Karpas-422 (cell line): ENCODE data around the gene SELL. TPM values are rescaled to one million over a fixed set of nuclear protein-coding genes. Genes with fewer than 3 reads are reported as not detected.

Source experiments
- DNase-seq: peaks from one replicate; pipeline ENCODE4 v3.0.0-alpha.2; 2015
- H2AFZ ChIP-seq: fragments of 200-600 bp; sonication (generic); 2 replicates; pipeline ENCODE4 v1.6.1; 2014; ENCODE audit warnings: antibody characterized with exemption, low read length, mixed read lengths
- H3K27ac ChIP-seq: fragments of 200-600 bp; sonication (generic); 2 replicates; pipeline ENCODE4 v1.5.1; 2014; ENCODE audit warnings: mild to moderate bottlenecking, low read length, moderate library complexity
- H3K27me3 ChIP-seq: fragments of 200-600 bp; sonication (generic); 2 replicates; pipeline ENCODE4 v1.6.1; 2014; ENCODE audit warnings: low read length, mixed read lengths
- H3K36me3 ChIP-seq: fragments of 200-600 bp; sonication (generic); 2 replicates; pipeline ENCODE4 v1.6.1; 2014; ENCODE audit warnings: low read length, mixed read lengths; ENCODE audit not compliant: insufficient read depth
- H3K4me1 ChIP-seq: fragments of 200-600 bp; sonication (generic); 2 replicates; pipeline ENCODE4 v1.6.1; 2014; ENCODE audit warnings: mild to moderate bottlenecking, low read length, mixed read lengths
- H3K4me2 ChIP-seq: fragments of 200-600 bp; sonication (generic); 2 replicates; pipeline ENCODE4 v1.6.1; 2014; ENCODE audit warnings: low read length, low read depth, mild to moderate bottlenecking; ENCODE audit not compliant: poor library complexity, severe bottlenecking
- H3K4me3 ChIP-seq: fragments of 200-600 bp; sonication (generic); 2 replicates; pipeline ENCODE4 v1.5.1; 2014; ENCODE audit warnings: mild to moderate bottlenecking, antibody characterized with exemption, low read length, mixed read lengths
- H3K79me2 ChIP-seq: fragments of 200-600 bp; sonication (generic); 2 replicates; pipeline ENCODE4 v1.6.1; 2014; ENCODE audit warnings: mild to moderate bottlenecking, low read length, mixed read lengths
- H3K9ac ChIP-seq: fragments of 200-600 bp; sonication (generic); 2 replicates; pipeline ENCODE4 v1.6.0; 2014; ENCODE audit warnings: low read length
- H3K9me2 ChIP-seq: fragments of 200-600 bp; sonication (generic), shearing (Covaris generic); replicated peaks from 2 replicates; pipeline ENCODE4 v1.6.0; 2014; ENCODE audit warnings: mild to moderate bottlenecking, low read length, moderate library complexity; ENCODE audit not compliant: insufficient read depth
- H3K9me3 ChIP-seq: fragments of 300-700, 200-600 bp; sonication (generic); 2 replicates; pipeline ENCODE4 v1.6.1; 2014; ENCODE audit warnings: low read length, mixed read lengths
- H4K20me1 ChIP-seq: fragments of 200-600 bp; sonication (generic); 2 replicates; pipeline ENCODE4 v1.6.1; 2014; ENCODE audit warnings: mild to moderate bottlenecking, antibody characterized with exemption, low read length, low read depth; ENCODE audit not compliant: insufficient read depth
- total RNA-seq: library from RNA; depleted of rRNA; stranded (reverse); fragments of >200 nt; shearing (Covaris generic); gene quantifications from 2 replicates; pipeline ENCODE4 v1.2.3, GENCODE V29; 2014; ENCODE audit warnings: low replicate concordance; rRNA removed

Gene SELL
- total RNA-seq, result not detected in 2 replicates

- peak; percentile 84 for DNase-seq
- no peak within 1 kb of the TSS for H3K4me2 ChIP-seq
- no peak within 1 kb of the TSS for H3K4me3 ChIP-seq
- H3K79me2 ChIP-seq, result no peaks in the 10 kb centered on the region
- H3K9me2 ChIP-seq, result no peaks in the 10 kb centered on the region
- H3K27me3 ChIP-seq, result no peaks in the 10 kb centered on the region
- H3K27ac ChIP-seq, result no peak within 1 kb of the TSS
- no peaks in the 10 kb centered on the region for H4K20me1 ChIP-seq
- no peak within 1 kb of the TSS for H3K9ac ChIP-seq
- H3K9me3 ChIP-seq, result no peaks in the 10 kb centered on the region
- no peak within 1 kb of the TSS for H2AFZ ChIP-seq
- no peaks in the 10 kb centered on the region for H3K4me1 ChIP-seq
- H3K36me3 ChIP-seq, result no peaks in the 10 kb centered on the region
Measured at GRCh38 chr1:169711469-169712308, at the start of gene SELL. Gene SELL (minus strand): TSS chr1:169711620. CDS start chr1:169711498, 122 bp downstream.

- no peaks in the 10 kb centered on the region for H3K27me3 ChIP-seq
- H3K79me2 ChIP-seq, result no peaks in the 10 kb centered on the region
- H3K4me2 ChIP-seq, result no peak overlapping the region
- H3K4me3 ChIP-seq, result no peak overlapping the region
- no peaks in the 10 kb centered on the region for H3K36me3 ChIP-seq
- H2AFZ ChIP-seq, result no peak overlapping the region
- no peaks in the 10 kb centered on the region for H3K4me1 ChIP-seq
- no peaks in the 10 kb centered on the region for H4K20me1 ChIP-seq
- H3K9ac ChIP-seq, result no peak overlapping the region
- no peak overlapping the region for H3K27ac ChIP-seq
- DNase-seq, result no peak
- no peaks in the 10 kb centered on the region for H3K9me2 ChIP-seq
- no peaks in the 10 kb centered on the region for H3K9me3 ChIP-seq
Measured at GRCh38 chr1:169759038-169759437, 47.6 kb upstream of the SELL start.

- no peaks in the 10 kb centered on the region for H4K20me1 ChIP-seq
- no peaks in the 10 kb centered on the region for H3K27me3 ChIP-seq
- H3K9ac ChIP-seq, result no peak overlapping the region
- no peaks in the 10 kb centered on the region for H3K4me1 ChIP-seq
- H3K9me3 ChIP-seq, result no peaks in the 10 kb centered on the region
- H3K79me2 ChIP-seq, result no peaks in the 10 kb centered on the region
- H2AFZ ChIP-seq, result no peak overlapping the region
- no peaks in the 10 kb centered on the region for H3K36me3 ChIP-seq
- H3K9me2 ChIP-seq, result no peaks in the 10 kb centered on the region
- no peak overlapping the region for H3K4me3 ChIP-seq
- H3K4me2 ChIP-seq, result no peak overlapping the region
- H3K27ac ChIP-seq, result no peak overlapping the region
- no peak for DNase-seq
Measured at GRCh38 chr1:169753549-169753948, 42.1 kb upstream of the SELL start.

- Histone ChIP-seq H3K36me3 (no peaks in the 10 kb centered on the region), H3K4me3 (no peak overlapping the region), H3K27ac (no peak overlapping the region), H4K20me1 (no peaks in the 10 kb centered on the region), H3K9ac (no peak overlapping the region), H3K9me2 (no peaks in the 10 kb centered on the region), H3K79me2 (no peaks in the 10 kb centered on the region), H2AFZ (no peak overlapping the region), H3K4me1 (no peaks in the 10 kb centered on the region), H3K9me3 (no peaks in the 10 kb centered on the region), H3K27me3 (no peaks in the 10 kb centered on the region), H3K4me2 (no peak overlapping the region)
- no peak for DNase-seq
Measured at GRCh38 chr1:169750041-169750440, 38.6 kb upstream of the SELL start.

GRCh38 chr1:169746550-169746949 lies 35.1 kb upstream of the SELL start:
- Histone ChIP-seq H3K79me2 (no peaks in the 10 kb centered on the region), H3K9ac (no peak overlapping the region), H3K36me3 (no peaks in the 10 kb centered on the region), H3K4me2 (no peak overlapping the region), H3K27ac (no peak overlapping the region), H2AFZ (no peak overlapping the region), H4K20me1 (no peaks in the 10 kb centered on the region), H3K9me2 (no peaks in the 10 kb centered on the region), H3K4me3 (no peak overlapping the region), H3K9me3 (no peaks in the 10 kb centered on the region), H3K4me1 (no peaks in the 10 kb centered on the region), H3K27me3 (no peaks in the 10 kb centered on the region)
- DNase-seq, result no peak

- no peaks in the 10 kb centered on the region for H3K9me3 ChIP-seq
- no peak overlapping the region for H3K4me3 ChIP-seq
- H4K20me1 ChIP-seq, result no peaks in the 10 kb centered on the region
- no peak overlapping the region for H3K9ac ChIP-seq
- H3K27ac ChIP-seq, result no peak overlapping the region
- DNase-seq, result no peak
- H3K36me3 ChIP-seq, result no peaks in the 10 kb centered on the region
- no peak overlapping the region for H2AFZ ChIP-seq
- no peaks in the 10 kb centered on the region for H3K27me3 ChIP-seq
- H3K9me2 ChIP-seq, result no peaks in the 10 kb centered on the region
- no peaks in the 10 kb centered on the region for H3K79me2 ChIP-seq
- H3K4me1 ChIP-seq, result no peaks in the 10 kb centered on the region
- no peak overlapping the region for H3K4me2 ChIP-seq
Measured at GRCh38 chr1:169745015-169745861, 33.8 kb upstream of the SELL start.

- no peak overlapping the region for H2AFZ ChIP-seq
- H3K27me3 ChIP-seq, result no peaks in the 10 kb centered on the region
- no peak overlapping the region for H3K4me2 ChIP-seq
- no peaks in the 10 kb centered on the region for H3K4me1 ChIP-seq
- H3K79me2 ChIP-seq, result no peaks in the 10 kb centered on the region
- no peaks in the 10 kb centered on the region for H3K9me3 ChIP-seq
- no peak overlapping the region for H3K27ac ChIP-seq
- H3K9ac ChIP-seq, result no peak overlapping the region
- no peaks in the 10 kb centered on the region for H3K36me3 ChIP-seq
- H3K9me2 ChIP-seq, result no peaks in the 10 kb centered on the region
- H3K4me3 ChIP-seq, result no peak overlapping the region
- no peak for DNase-seq
- H4K20me1 ChIP-seq, result no peaks in the 10 kb centered on the region
Measured at GRCh38 chr1:169741666-169742394, 30.4 kb upstream of the SELL start.

GRCh38 chr1:169739980-169740379 lies 28.6 kb upstream of the SELL start:
- no peaks in the 10 kb centered on the region for H3K36me3 ChIP-seq
- H3K27ac ChIP-seq, result no peak overlapping the region
- no peaks in the 10 kb centered on the region for H3K27me3 ChIP-seq
- no peak overlapping the region for H3K4me2 ChIP-seq
- H3K4me1 ChIP-seq, result no peaks in the 10 kb centered on the region
- H2AFZ ChIP-seq, result no peak overlapping the region
- no peak overlapping the region for H3K4me3 ChIP-seq
- no peaks in the 10 kb centered on the region for H3K79me2 ChIP-seq
- no peak overlapping the region for H3K9ac ChIP-seq
- no peaks in the 10 kb centered on the region for H3K9me2 ChIP-seq
- no peak for DNase-seq
- no peaks in the 10 kb centered on the region for H4K20me1 ChIP-seq
- no peaks in the 10 kb centered on the region for H3K9me3 ChIP-seq
